ENCODE measurements around the gene HSPA9. TPM values are rescaled to one million over a fixed set of nuclear protein-coding genes. Genes with fewer than 3 reads are reported as not detected.

The HSPA9 gene
- total and polyA plus RNA-seq, 2 of the 13 experiments (the other 11 are each of a cell fraction or from before 2014, with no cell fraction given), result 165 to 478 TPM

DNA sequence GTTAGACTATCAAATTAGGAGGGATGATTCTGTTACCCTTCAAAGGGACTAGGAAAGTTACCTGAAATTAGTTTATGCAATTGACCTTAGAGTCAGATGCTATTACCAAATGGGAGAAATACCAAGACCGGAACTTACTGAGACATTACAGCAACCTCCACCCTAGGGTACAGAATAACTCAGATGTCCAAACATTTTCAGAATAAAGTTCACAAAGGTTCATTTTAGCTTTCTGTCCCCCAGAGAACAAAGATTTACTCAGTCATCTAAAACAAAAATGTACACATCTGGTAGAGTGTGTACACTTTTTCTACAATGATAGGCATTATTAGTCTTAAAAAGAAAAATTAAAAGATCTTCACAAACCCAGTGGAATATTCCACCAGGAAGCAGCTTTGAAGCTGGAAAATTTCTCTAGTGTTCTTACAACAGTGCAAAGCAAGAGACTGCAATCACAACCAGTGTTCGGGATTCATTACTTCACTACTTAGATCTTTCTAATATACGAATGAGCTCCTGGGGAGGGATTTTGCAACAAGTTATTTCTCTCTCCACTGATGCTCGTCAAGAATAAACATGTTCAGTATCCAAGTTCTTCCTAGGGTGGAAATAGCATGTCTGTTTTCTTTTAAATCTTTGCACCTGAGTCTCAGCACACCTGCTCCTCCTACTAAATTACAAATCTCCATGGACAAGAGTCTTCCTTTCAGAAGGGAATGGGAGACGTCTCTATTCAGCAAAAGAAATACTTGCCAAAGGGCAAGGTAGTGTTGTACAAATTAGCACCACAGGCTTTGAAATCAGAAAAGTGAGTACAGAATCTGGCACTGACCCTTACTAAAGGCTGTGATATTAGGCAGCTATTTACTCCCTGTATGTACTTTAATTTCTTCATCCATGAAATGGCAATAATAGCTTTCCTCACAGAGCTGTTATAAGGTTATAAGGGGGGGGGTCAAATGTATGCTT, 40.9 kb downstream of the HSPA9 start (continued):
- TF ChIP-seq KDM4B (CRISPR knock-in tag; IDR thresholded peaks at IDR 0.05), result no peak
- TF ChIP-seq, protein P1, sequence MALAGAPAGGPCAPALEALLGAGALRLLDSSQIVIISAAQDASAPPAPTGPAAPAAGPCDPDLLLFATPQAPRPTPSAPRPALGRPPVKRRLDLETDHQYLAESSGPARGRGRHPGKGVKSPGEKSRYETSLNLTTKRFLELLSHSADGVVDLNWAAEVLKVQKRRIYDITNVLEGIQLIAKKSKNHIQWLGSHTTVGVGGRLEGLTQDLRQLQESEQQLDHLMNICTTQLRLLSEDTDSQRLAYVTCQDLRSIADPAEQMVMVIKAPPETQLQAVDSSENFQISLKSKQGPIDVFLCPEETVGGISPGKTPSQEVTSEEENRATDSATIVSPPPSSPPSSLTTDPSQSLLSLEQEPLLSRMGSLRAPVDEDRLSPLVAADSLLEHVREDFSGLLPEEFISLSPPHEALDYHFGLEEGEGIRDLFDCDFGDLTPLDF (CRISPR knock-in tag; IDR thresholded peaks at IDR 0.05), result no peak
- no peak for TF ChIP-seq U2AF2 (IDR thresholded peaks at IDR 0.05; ENCODE audit: low read depth, low read length)
- TF ChIP-seq EHMT2 (IDR thresholded peaks at IDR 0.05; ENCODE audit: borderline replicate concordance, low read depth, low read length), result no peak
- no peak for TF ChIP-seq ZNF557 (CRISPR knock-in tag; IDR thresholded peaks at IDR 0.05)
- TF ChIP-seq ZNF737 (CRISPR knock-in tag; IDR thresholded peaks at IDR 0.05; ENCODE audit: borderline replicate concordance), result no peak
- TF ChIP-seq MXD4 (CRISPR knock-in tag; IDR thresholded peaks at IDR 0.05), result no peak
- peak; percentile 76 for TF ChIP-seq ISL2 (CRISPR knock-in tag; IDR thresholded peaks at IDR 0.05)
- TF ChIP-seq, protein P2, sequence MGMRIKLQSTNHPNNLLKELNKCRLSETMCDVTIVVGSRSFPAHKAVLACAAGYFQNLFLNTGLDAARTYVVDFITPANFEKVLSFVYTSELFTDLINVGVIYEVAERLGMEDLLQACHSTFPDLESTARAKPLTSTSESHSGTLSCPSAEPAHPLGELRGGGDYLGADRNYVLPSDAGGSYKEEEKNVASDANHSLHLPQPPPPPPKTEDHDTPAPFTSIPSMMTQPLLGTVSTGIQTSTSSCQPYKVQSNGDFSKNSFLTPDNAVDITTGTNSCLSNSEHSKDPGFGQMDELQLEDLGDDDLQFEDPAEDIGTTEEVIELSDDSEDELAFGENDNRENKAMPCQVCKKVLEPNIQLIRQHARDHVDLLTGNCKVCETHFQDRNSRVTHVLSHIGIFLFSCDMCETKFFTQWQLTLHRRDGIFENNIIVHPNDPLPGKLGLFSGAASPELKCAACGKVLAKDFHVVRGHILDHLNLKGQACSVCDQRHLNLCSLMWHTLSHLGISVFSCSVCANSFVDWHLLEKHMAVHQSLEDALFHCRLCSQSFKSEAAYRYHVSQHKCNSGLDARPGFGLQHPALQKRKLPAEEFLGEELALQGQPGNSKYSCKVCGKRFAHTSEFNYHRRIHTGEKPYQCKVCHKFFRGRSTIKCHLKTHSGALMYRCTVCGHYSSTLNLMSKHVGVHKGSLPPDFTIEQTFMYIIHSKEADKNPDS (CRISPR knock-in tag; IDR thresholded peaks at IDR 0.05), result peak; percentile 59; the same call in 1 of the 2 replicates
- no peak for TF ChIP-seq KLF9 (CRISPR knock-in tag; IDR thresholded peaks at IDR 0.05; ENCODE audit: low read depth)
- peak; percentile 64 for TF ChIP-seq HNF4A (CRISPR knock-in tag; IDR thresholded peaks at IDR 0.05)
- TF ChIP-seq, protein P3, sequence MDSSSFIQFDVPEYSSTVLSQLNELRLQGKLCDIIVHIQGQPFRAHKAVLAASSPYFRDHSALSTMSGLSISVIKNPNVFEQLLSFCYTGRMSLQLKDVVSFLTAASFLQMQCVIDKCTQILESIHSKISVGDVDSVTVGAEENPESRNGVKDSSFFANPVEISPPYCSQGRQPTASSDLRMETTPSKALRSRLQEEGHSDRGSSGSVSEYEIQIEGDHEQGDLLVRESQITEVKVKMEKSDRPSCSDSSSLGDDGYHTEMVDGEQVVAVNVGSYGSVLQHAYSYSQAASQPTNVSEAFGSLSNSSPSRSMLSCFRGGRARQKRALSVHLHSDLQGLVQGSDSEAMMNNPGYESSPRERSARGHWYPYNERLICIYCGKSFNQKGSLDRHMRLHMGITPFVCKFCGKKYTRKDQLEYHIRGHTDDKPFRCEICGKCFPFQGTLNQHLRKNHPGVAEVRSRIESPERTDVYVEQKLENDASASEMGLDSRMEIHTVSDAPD (CRISPR knock-in tag; IDR thresholded peaks at IDR 0.05), result no peak
- no peak for TF ChIP-seq GTF3A (CRISPR knock-in tag; conservative IDR thresholded peaks at IDR 0.05)
- no peak for TF ChIP-seq ZNF572 (CRISPR knock-in tag; IDR thresholded peaks at IDR 0.05)
- no peak for TF ChIP-seq HMG20B (CRISPR knock-in tag; conservative IDR thresholded peaks at IDR 0.05)
- TF ChIP-seq ZNF552 (CRISPR knock-in tag; IDR thresholded peaks at IDR 0.05; ENCODE audit: borderline replicate concordance), result no peak
- no peak for TF ChIP-seq SP1 (IDR thresholded peaks at IDR 0.05)
- TF ChIP-seq SP1 (CRISPR knock-in tag; IDR thresholded peaks at IDR 0.05), result no peak
- peak; percentile 24; the same call in 1 of the 2 replicates for TF ChIP-seq FOXO1 (CRISPR knock-in tag; IDR thresholded peaks at IDR 0.05)
- TF ChIP-seq HNRNPL (IDR thresholded peaks at IDR 0.05; ENCODE audit: low read depth, low read length), result no peak
- TF ChIP-seq MIXL1 (CRISPR knock-in tag; IDR thresholded peaks at IDR 0.05), result peak; percentile 60; the same call in 1 of the 2 replicates
- TF ChIP-seq CEBPG (CRISPR knock-in tag; IDR thresholded peaks at IDR 0.05), result peak; percentile 79
- peak; percentile 57; the same call in 1 of the 2 replicates for TF ChIP-seq MED1 (CRISPR knock-in tag; IDR thresholded peaks at IDR 0.05)
- no peak for TF ChIP-seq ZMYM3 (CRISPR knock-in tag; IDR thresholded peaks at IDR 0.05)
- peak; percentile 91 for TF ChIP-seq BCL6 (CRISPR knock-in tag; IDR thresholded peaks at IDR 0.05)
- no peak for TF ChIP-seq MXI1 (IDR thresholded peaks at IDR 0.05; ENCODE audit: borderline replicate concordance, low read depth, low read length)
- TF ChIP-seq, protein P4, sequence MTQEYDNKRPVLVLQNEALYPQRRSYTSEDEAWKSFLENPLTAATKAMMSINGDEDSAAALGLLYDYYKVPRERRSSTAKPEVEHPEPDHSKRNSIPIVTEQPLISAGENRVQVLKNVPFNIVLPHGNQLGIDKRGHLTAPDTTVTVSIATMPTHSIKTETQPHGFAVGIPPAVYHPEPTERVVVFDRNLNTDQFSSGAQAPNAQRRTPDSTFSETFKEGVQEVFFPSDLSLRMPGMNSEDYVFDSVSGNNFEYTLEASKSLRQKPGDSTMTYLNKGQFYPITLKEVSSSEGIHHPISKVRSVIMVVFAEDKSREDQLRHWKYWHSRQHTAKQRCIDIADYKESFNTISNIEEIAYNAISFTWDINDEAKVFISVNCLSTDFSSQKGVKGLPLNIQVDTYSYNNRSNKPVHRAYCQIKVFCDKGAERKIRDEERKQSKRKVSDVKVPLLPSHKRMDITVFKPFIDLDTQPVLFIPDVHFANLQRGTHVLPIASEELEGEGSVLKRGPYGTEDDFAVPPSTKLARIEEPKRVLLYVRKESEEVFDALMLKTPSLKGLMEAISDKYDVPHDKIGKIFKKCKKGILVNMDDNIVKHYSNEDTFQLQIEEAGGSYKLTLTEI (CRISPR knock-in tag; conservative IDR thresholded peaks at IDR 0.05), result no peak
